Measurements from ENCODE around the gene TEPSIN. TPM values are rescaled to one million over a fixed set of nuclear protein-coding genes. Genes with fewer than 3 reads are reported as not detected.
A peak's percentile ranks its signal among the peaks of the same experiment; 100 is the strongest.

Gene TEPSIN
- total RNA-seq, 1 donor from 2014 or later: 15.9 TPM

DNA sequence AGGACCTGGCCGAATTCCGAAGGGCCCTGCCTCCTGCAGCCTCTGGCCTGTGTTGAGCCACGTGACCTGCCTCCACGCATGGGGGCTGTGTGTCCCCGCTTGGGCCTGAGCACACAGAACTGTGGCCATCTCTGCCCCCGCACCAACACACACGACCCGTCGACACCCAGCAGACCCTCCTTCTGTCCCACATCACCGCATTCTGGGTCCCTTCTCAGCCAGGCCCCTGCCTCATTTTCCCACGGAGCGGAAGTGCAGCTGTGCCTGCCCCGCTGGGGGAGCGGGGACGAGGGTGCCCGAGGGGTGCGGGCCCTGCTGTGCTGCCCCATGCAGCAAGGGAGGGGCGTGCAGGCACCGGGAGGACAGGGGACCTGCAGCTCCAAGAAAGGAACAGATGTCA, 18.7 kb upstream of the TEPSIN start:
- Histone ChIP-seq H3K36me3 (peaks cover 47% of the 10 kb centered on the region), H3K27ac (replicated peaks) (no peak overlapping the region), H3K9me3 (replicated peaks) (no peaks in the 10 kb centered on the region), H3K4me1 (peaks cover 24% of the 10 kb centered on the region), H3K4me3 (no peak overlapping the region), H3K27me3 (ENCODE audit: low read depth) (no peaks in the 10 kb centered on the region)
- intact Hi-C loops (cut with micrococcal nuclease): loop anchor here (10.0 kb wide), 1 partner anchor 217 kb away; no protein-coding TSS in a partner anchor
- no peak for DNase-seq
- no peak for TF ChIP-seq CTCF (IDR thresholded peaks at IDR 0.05; ENCODE audit: borderline replicate concordance)

DNA sequence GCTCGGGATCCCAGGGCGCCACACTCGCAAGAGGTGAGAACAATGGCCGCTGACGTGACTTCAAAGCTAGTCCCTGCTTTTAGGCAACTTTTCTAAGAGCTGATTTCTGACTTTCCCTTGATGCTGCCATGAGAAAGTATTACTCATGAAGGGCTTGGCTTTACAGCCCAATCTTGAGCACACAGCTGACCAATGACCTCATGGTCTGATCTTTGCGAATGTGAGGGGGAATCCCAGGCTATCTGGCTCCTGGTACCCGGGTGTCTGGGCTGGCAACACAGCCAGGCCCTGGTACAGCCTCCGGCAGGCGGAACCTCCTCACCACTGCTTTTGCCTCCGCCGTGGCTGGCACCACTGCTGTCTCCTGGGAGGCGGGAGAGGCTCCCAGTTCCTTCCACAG, 17.8 kb upstream of the TEPSIN start:
- no peak for TF ChIP-seq CTCF (IDR thresholded peaks at IDR 0.05; ENCODE audit: borderline replicate concordance)
- peaks cover 33% of the 10 kb centered on the region for H3K4me1 ChIP-seq
- H3K27ac ChIP-seq (replicated peaks): no peak overlapping the region
- DNase-seq: no peak
- no peaks in the 10 kb centered on the region for H3K27me3 ChIP-seq (ENCODE audit: low read depth)
- no peaks in the 10 kb centered on the region for H3K9me3 ChIP-seq (replicated peaks)
- H3K36me3 ChIP-seq: peaks cover 47% of the 10 kb centered on the region
- H3K4me3 ChIP-seq: no peak overlapping the region
- intact Hi-C loops (cut with micrococcal nuclease): loop anchor here (10.0 kb wide), 1 partner anchor 218 kb away; no protein-coding TSS in a partner anchor

- Histone ChIP-seq H3K4me1 (peaks cover 41% of the 10 kb centered on the region), H3K36me3 (peaks cover 43% of the 10 kb centered on the region), H3K27ac (replicated peaks) (peak overlapping the region; percentile 58), H3K9me3 (replicated peaks) (no peaks in the 10 kb centered on the region), H3K27me3 (ENCODE audit: low read depth) (no peaks in the 10 kb centered on the region), H3K4me3 (peak overlapping the region; percentile 4)
- intact Hi-C loops (cut with micrococcal nuclease): loop anchor here (5.0 to 10.0 kb wide), 2 partner anchors 220 to 347 kb away; no protein-coding TSS in a partner anchor
- peak; percentile 87 for DNase-seq
- TF ChIP-seq CTCF (IDR thresholded peaks at IDR 0.05; ENCODE audit: borderline replicate concordance): peak; percentile 74
These were observed 16.3 kb upstream of the TEPSIN start for GRCh38 chr17:81254955-81255717.

GRCh38 chr17:81253358-81254131, 14.7 kb upstream of the TEPSIN start:
- Histone ChIP-seq H3K4me1 (peaks cover 41% of the 10 kb centered on the region), H3K27me3 (ENCODE audit: low read depth) (no peaks in the 10 kb centered on the region), H3K27ac (replicated peaks) (no peak overlapping the region), H3K36me3 (peaks cover 32% of the 10 kb centered on the region), H3K4me3 (no peak overlapping the region), H3K9me3 (replicated peaks) (no peaks in the 10 kb centered on the region)
- intact Hi-C loops (cut with micrococcal nuclease): loop anchor here (5.0 to 10.0 kb wide), 2 partner anchors 221 to 349 kb away; no protein-coding TSS in a partner anchor
- DNase-seq: no peak
- peak; percentile 86 for TF ChIP-seq CTCF (IDR thresholded peaks at IDR 0.05; ENCODE audit: borderline replicate concordance)

- peaks cover 29% of the 10 kb centered on the region for H3K36me3 ChIP-seq
- intact Hi-C loops (cut with micrococcal nuclease): loop anchor here (5.0 to 10.0 kb wide), 2 partner anchors 222 to 349 kb away; no protein-coding TSS in a partner anchor
These were observed 14.1 kb upstream of the TEPSIN start for GRCh38 chr17:81252987-81253329.

More at GRCh38 chr17:81252987-81253329, 14.1 kb upstream of the TEPSIN start:
- no peak for DNase-seq
- Histone ChIP-seq H3K9me3 (replicated peaks) (no peaks in the 10 kb centered on the region), H3K27ac (replicated peaks) (no peak overlapping the region), H3K27me3 (ENCODE audit: low read depth) (no peaks in the 10 kb centered on the region), H3K4me3 (no peak overlapping the region), H3K4me1 (peaks cover 41% of the 10 kb centered on the region)
- no peak for TF ChIP-seq CTCF (IDR thresholded peaks at IDR 0.05; ENCODE audit: borderline replicate concordance)
